ENCODE data around the gene CCDC180.
"Not testable (repeated sequence)": the region's sequence is repeated elsewhere in the genome, so short reads cannot be mapped to it uniquely, and the experiment has no call there.

The CCDC180 gene

GRCh38 chr9:97311798-97312500 is 4.5 kb downstream of the CCDC180 start:
- DNase-seq, result no peak

- no peak for DNase-seq
These were observed 5.1 kb downstream of the CCDC180 start for GRCh38 chr9:97312556-97312955.

- no peak for DNase-seq
These were observed 5.8 kb downstream of the CCDC180 start for GRCh38 chr9:97313243-97313642.

GRCh38 chr9:97313746-97314145 is 6.3 kb downstream of the CCDC180 start:
- DNase-seq, result no peak

- no peak for DNase-seq
These were observed 7.0 kb downstream of the CCDC180 start for GRCh38 chr9:97314503-97314902.

- DNase-seq, result no peak
These were observed 8.1 kb downstream of the CCDC180 start for GRCh38 chr9:97315550-97315949.

GRCh38 chr9:97316904-97317303 is 9.4 kb downstream of the CCDC180 start:
- DNase-seq, result no peak

- no peak for DNase-seq
These were observed 11.0 kb downstream of the CCDC180 start for GRCh38 chr9:97318433-97318832.

- no peak for DNase-seq
These were observed 11.9 kb downstream of the CCDC180 start for GRCh38 chr9:97319395-97319794.

- DNase-seq, result no peak
These were observed 12.7 kb downstream of the CCDC180 start for GRCh38 chr9:97320080-97320642.

GRCh38 chr9:97321251-97321650 is 13.8 kb downstream of the CCDC180 start:
- no peak for DNase-seq

- no peak for DNase-seq
These were observed 14.2 kb downstream of the CCDC180 start for GRCh38 chr9:97321691-97322090.

- no peak for DNase-seq
These were observed 14.6 kb downstream of the CCDC180 start for GRCh38 chr9:97322105-97322504.

GRCh38 chr9:97324954-97325353 is 17.5 kb downstream of the CCDC180 start:
- no peak for DNase-seq

- no peak for DNase-seq
These were observed 20.1 kb downstream of the CCDC180 start for GRCh38 chr9:97327562-97327961.

GRCh38 chr9:97332993-97333392 is 25.5 kb downstream of the CCDC180 start:
- no peak for DNase-seq

GRCh38 chr9:97335622-97336021 is 28.2 kb downstream of the CCDC180 start:
- not testable (repeated sequence) for DNase-seq

GRCh38 chr9:97348871-97349270 is 41.4 kb downstream of the CCDC180 start:
- DNase-seq, result no peak

- DNase-seq, result no peak
These were observed 41.9 kb downstream of the CCDC180 start for GRCh38 chr9:97349400-97349799.

- no peak for DNase-seq
These were observed 47.2 kb downstream of the CCDC180 start for GRCh38 chr9:97354637-97355036.

GRCh38 chr9:97357056-97357455 is 49.6 kb downstream of the CCDC180 start:
- DNase-seq, result no peak
